OCI-LY1 (cell line): ENCODE measurements around the gene CCDC194.

Experiments
- H2AFZ ChIP-seq: fragments of 200-600 bp; sonication (generic), shearing (Covaris generic); 2 replicates; pipeline ENCODE4 v1.6.0; 2014; ENCODE audit warnings: antibody characterized with exemption, mild to moderate bottlenecking, low read length
- H3F3A ChIP-seq: fragments of 200-600 bp; sonication (generic), shearing (Covaris generic); 2 replicates; pipeline ENCODE4 v1.6.0; 2014; ENCODE audit warnings: mild to moderate bottlenecking, antibody characterized with exemption, low read length, moderate library complexity; ENCODE audit not compliant: insufficient read depth
- H3K27ac ChIP-seq: fragments of 200-600 bp; sonication (generic); 2 replicates; pipeline ENCODE4 v1.5.1; 2014; ENCODE audit warnings: low read length, mixed run types, mild to moderate bottlenecking, low read depth; ENCODE audit not compliant: poor library complexity, severe bottlenecking
- H3K27me3 ChIP-seq: fragments of 200-600 bp; sonication (generic); 2 replicates; pipeline ENCODE4 v1.6.0; 2014; ENCODE audit warnings: antibody characterized with exemption, mild to moderate bottlenecking, low read length, moderate library complexity; ENCODE audit not compliant: insufficient read depth
- H3K36me3 ChIP-seq: fragments of 200-600 bp; sonication (generic); 2 replicates; pipeline ENCODE4 v1.6.1; 2014; ENCODE audit warnings: mild to moderate bottlenecking, antibody characterized with exemption, low read length, moderate library complexity, mixed read lengths; ENCODE audit not compliant: insufficient read depth
- H3K4me1 ChIP-seq: fragments of 200-600 bp; sonication (generic); 2 replicates; pipeline ENCODE4 v1.5.1; 2014; ENCODE audit warnings: mild to moderate bottlenecking, low read length, moderate library complexity; ENCODE audit not compliant: insufficient read depth, severe bottlenecking
- H3K4me2 ChIP-seq: fragments of 200-600 bp; sonication (generic), shearing (Covaris generic); 2 replicates; pipeline ENCODE4 v1.6.1; 2014; ENCODE audit warnings: low read length
- H3K4me3 ChIP-seq: fragments of 200-600 bp; sonication (generic); 2 replicates; pipeline ENCODE4 v1.5.1; 2014; ENCODE audit warnings: low read length, low read depth, mild to moderate bottlenecking, mixed read lengths; ENCODE audit not compliant: poor library complexity, severe bottlenecking
- H3K79me2 ChIP-seq: fragments of 200-600 bp; shearing (Covaris generic); 2 replicates; pipeline ENCODE4 v1.6.1; 2016; ENCODE audit warnings: mixed run types, low read length, mixed read lengths; ENCODE audit not compliant: insufficient read depth
- H3K9ac ChIP-seq: fragments of 200-600 bp; sonication (generic), shearing (Covaris generic); 2 replicates; pipeline ENCODE4 v1.6.1; 2014; ENCODE audit warnings: mild to moderate bottlenecking, low read length, mixed read lengths
- H3K9me2 ChIP-seq: fragments of 200-600 bp; sonication (generic), shearing (Covaris generic); 2 replicates; pipeline ENCODE4 v1.6.1; 2014; ENCODE audit warnings: low read depth, mild to moderate bottlenecking, low read length, mixed read lengths
- H3K9me3 ChIP-seq: fragments of 200-600 bp; shearing (Covaris generic); 2 replicates; pipeline ENCODE4 v1.6.1; 2014; ENCODE audit warnings: low read length, mixed read lengths
- H4K20me1 ChIP-seq: fragments of 200-600 bp; sonication (generic), shearing (Covaris generic); 2 replicates; pipeline ENCODE4 v1.6.0; 2016; ENCODE audit warnings: mild to moderate bottlenecking, low read length; ENCODE audit not compliant: insufficient read depth
- EZH2 ChIP-seq: fragments of 200-600 bp; sonication (generic), shearing (Covaris generic); IDR thresholded peaks from 2 replicates; pipeline ENCODE4 v1.8.0; 2017; ENCODE audit warnings: borderline replicate concordance, mixed run types, mild to moderate bottlenecking, antibody characterized with exemption, low read length, moderate library complexity, mixed read lengths
- TF ChIP-seq, protein P1 (sequence below): fragments of 200-600 bp; sonication (generic), shearing (Covaris generic); IDR thresholded peaks from 2 replicates; pipeline ENCODE4 v1.5.1; 2017; ENCODE audit warnings: mild to moderate bottlenecking, antibody characterized with exemption, low read length, moderate library complexity, mixed read lengths

CCDC194 gene

GRCh38 chr19:17421942-17422341, 27.9 kb upstream of the CCDC194 start:
- no peaks in the 10 kb centered on the region for H3K27me3 ChIP-seq
- TF ChIP-seq EZH2, result no peak
- TF ChIP-seq, protein P1, sequence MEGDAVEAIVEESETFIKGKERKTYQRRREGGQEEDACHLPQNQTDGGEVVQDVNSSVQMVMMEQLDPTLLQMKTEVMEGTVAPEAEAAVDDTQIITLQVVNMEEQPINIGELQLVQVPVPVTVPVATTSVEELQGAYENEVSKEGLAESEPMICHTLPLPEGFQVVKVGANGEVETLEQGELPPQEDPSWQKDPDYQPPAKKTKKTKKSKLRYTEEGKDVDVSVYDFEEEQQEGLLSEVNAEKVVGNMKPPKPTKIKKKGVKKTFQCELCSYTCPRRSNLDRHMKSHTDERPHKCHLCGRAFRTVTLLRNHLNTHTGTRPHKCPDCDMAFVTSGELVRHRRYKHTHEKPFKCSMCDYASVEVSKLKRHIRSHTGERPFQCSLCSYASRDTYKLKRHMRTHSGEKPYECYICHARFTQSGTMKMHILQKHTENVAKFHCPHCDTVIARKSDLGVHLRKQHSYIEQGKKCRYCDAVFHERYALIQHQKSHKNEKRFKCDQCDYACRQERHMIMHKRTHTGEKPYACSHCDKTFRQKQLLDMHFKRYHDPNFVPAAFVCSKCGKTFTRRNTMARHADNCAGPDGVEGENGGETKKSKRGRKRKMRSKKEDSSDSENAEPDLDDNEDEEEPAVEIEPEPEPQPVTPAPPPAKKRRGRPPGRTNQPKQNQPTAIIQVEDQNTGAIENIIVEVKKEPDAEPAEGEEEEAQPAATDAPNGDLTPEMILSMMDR, result no peak
- no peaks in the 10 kb centered on the region for H3K36me3 ChIP-seq
- no peaks in the 10 kb centered on the region for H3K79me2 ChIP-seq
- no peaks in the 10 kb centered on the region for H3K9me2 ChIP-seq
- H3K27ac ChIP-seq, result no peak overlapping the region
- H3K4me2 ChIP-seq, result no peak overlapping the region
- H3K4me1 ChIP-seq, result peaks cover 34% of the 10 kb centered on the region
- H3K9me3 ChIP-seq, result no peaks in the 10 kb centered on the region
- H3F3A ChIP-seq, result no peaks in the 10 kb centered on the region
- H3K9ac ChIP-seq, result no peak overlapping the region
- H2AFZ ChIP-seq, result no peak overlapping the region
- H3K4me3 ChIP-seq, result no peak overlapping the region
- H4K20me1 ChIP-seq, result no peaks in the 10 kb centered on the region

- Histone ChIP-seq H3K27ac (peak overlapping the region; percentile 44), H3K9ac (peak overlapping the region; percentile 76)
Observed at GRCh38 chr19:17420475-17420924, 26.5 kb upstream of the CCDC194 start.

GRCh38 chr19:17419621-17420474, 25.9 kb upstream of the CCDC194 start, which contains the start of gene MVB12A:
Gene MVB12A (plus strand): TSS chr19:17420047. CDS start chr19:17420136, 89 bp downstream.
- Histone ChIP-seq H3K9me3 (no peaks in the 10 kb centered on the region), H3K9ac (peak within 1 kb of the TSS; percentile 81), H3K4me3 (peak within 1 kb of the TSS; percentile 86), H3K9me2 (no peaks in the 10 kb centered on the region), H2AFZ (peak within 1 kb of the TSS; percentile 37), H3K36me3 (0 out of 2 replicates have a peak, but pooled peaks cover 3% of the 10 kb centered on the region), H3K4me1 (peaks cover 26% of the 10 kb centered on the region), H4K20me1 (no peaks in the 10 kb centered on the region), H3K27me3 (no peaks in the 10 kb centered on the region), H3F3A (no peaks in the 10 kb centered on the region), H3K27ac (peak within 1 kb of the TSS; percentile 44), H3K79me2 (no peaks in the 10 kb centered on the region), H3K4me2 (peak within 1 kb of the TSS; percentile 93)
- TF ChIP-seq, protein P1, result no peak
- no peak for TF ChIP-seq EZH2

More at GRCh38 chr19:17420475-17420924, 26.5 kb upstream of the CCDC194 start:
- no peaks in the 10 kb centered on the region for H3F3A ChIP-seq
- H3K9me3 ChIP-seq, result no peaks in the 10 kb centered on the region
- H4K20me1 ChIP-seq, result no peaks in the 10 kb centered on the region
- no peaks in the 10 kb centered on the region for H3K79me2 ChIP-seq
- H3K36me3 ChIP-seq, result 0 out of 2 replicates have a peak, but pooled peaks cover 3% of the 10 kb centered on the region
- no peaks in the 10 kb centered on the region for H3K9me2 ChIP-seq
- TF ChIP-seq, protein P1, result peak; percentile 13; the same call in 1 of the 2 replicates
- no peak for TF ChIP-seq EZH2
- H2AFZ ChIP-seq, result peak overlapping the region; percentile 37
- peak overlapping the region; percentile 93 for H3K4me2 ChIP-seq
- H3K27me3 ChIP-seq, result no peaks in the 10 kb centered on the region
- H3K4me1 ChIP-seq, result peaks cover 30% of the 10 kb centered on the region
- peak overlapping the region; percentile 86 for H3K4me3 ChIP-seq
